ENCODE measurements around the gene AVP.

The AVP gene

DNA sequence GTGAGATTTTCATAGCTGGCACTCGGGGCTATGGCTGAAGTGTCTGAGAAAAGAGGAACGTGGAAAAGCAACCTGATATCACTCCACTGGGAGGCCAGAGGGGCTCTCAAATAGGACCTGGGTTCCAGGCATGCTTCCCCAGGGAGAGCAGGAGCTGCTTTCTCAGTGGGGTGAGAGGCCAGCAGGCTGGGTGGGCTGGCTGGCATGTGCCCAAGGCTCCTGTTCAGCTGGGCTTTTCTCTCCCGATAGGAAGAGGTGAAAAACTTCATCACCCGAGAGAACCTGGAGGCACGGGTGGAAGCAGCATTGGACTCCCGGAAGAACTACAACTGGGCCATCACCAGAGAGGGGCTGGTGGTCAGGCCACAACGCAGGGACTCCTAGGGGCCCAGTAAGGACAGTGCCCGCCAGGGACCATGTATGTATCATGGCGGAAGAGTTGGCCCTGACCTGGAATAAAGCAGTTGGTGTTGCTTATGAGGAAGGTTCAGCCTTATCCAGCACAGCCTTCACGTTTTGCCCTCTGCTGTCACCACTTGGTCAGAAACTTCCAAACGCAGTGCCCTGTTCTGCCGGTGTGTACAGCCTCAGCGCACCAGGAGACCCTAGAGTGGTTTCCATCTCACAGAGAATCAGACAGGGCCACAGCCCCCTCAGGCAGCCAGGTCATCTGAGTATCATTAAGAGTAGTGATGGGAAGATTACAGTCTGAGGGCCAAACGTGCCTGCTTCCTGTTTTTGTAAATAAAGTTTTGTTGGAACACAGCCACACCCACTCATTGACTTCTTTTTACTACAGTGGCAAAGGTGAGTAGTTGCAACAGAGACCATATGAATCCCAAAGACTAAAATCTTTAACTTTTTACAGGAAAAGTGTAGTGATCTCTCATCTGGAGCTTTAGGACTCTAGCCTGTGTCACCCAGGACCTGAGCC lies 36.8 kb downstream of the AVP start:
- no peak for DNase-seq

DNA sequence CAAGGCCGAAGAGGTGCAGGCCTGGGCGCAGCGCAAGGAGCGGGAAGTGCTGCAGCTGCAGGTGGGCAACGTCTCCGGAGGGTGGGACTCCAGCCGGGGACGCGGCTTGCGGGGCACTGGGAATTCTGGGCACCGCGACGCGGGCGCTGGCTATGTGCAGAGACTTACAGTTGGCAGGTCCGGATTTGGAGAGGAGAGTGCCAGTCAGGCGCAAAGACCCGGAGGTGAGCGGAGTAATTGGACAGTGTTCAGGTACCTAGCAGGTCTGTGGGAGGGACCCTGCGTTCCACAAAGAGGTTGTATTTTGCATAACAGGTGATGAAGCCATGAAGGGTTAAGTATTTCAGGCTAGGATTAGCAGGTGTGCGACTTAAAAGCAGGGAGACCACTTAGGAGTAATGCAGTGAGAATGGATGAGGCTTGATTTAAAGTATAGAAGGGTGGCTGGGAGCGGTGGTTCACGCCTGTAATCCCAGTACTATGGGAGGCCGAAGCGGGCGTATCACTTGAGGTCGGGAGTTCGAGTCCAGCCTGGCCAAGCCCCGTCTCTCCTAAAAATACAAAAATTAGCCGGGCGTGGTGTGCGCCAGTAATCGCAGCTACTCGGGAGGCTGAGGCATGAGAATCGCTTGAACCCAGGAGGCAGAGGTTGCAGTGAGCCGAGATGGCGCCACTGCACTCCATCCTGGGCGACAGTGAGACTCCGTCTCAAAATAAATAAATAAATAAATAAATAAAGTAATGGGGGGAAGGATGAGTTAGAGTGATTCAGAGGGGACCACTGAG lies 37.7 kb downstream of the AVP start:
- no peak for DNase-seq

- peak; percentile 63 for DNase-seq
Observed at GRCh38 chr20:3045816-3046676, 38.5 kb downstream of the AVP start, which contains the start of gene MRPS26. TSS of gene MRPS26 (plus strand) at chr20:3046052. CDS start at chr20:3046069, 17 bp downstream.

- peak; percentile 28 for DNase-seq
Observed at GRCh38 chr20:3045042-3045815, 39.3 kb downstream of the AVP start.

- DNase-seq, result no peak
Observed at GRCh38 chr20:3044336-3044965, 40.1 kb downstream of the AVP start.

DNA sequence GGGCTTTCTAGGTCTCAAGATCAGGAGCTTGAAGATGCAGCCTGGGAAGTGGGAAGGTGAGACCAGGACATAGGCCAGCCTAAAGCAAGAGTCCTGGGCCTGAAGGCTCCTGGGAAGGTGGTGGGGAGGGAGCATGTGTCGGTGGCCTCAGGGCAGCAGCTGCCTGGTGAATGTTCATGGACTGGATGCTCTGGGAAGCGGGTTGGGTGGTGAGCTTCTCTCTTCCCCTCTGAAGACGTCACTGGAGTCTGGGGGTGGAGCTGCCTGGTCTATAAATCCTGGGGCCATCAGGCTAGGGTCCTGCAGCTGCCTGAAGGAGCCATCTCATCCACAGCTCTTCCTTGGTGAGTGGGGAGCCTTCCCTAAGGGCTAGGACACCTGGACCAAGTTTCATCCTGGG lies 41.2 kb downstream of the AVP start, which contains the start of gene GNRH2:
TSS of gene GNRH2 (plus strand) at position 301 of the 400 bp plus-strand sequence. CDS start 793 bp downstream, outside the sequence.
- DNase-seq, result no peak

GRCh38 chr20:3042625-3043024 lies 41.9 kb downstream of the AVP start:
- no peak for DNase-seq

- DNase-seq, result no peak
Observed at GRCh38 chr20:3041854-3042409, 42.6 kb downstream of the AVP start.

DNA sequence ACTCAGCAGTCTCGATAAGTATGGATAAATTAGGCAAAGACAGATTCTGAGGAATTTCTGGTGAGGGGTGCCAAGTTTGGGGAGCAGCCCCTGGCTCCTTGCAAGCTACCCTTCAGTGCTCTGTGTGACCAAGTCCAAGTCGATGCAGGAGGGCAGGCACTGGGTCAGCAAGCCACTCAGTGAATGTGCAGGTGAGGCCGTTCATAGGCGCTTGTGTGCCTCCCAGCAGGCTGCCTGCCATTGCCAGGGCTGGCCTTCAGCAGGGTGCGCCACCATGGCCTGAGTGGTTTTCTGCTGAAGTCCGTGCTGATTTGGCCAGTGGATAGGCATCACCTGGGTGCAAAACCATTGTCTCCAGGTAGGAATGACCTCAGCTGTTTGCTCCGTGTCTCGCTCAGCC lies 44.4 kb downstream of the AVP start:
- DNase-seq, result no peak

GRCh38 chr20:3039426-3039825 lies 45.1 kb downstream of the AVP start:
- DNase-seq, result no peak

DNA sequence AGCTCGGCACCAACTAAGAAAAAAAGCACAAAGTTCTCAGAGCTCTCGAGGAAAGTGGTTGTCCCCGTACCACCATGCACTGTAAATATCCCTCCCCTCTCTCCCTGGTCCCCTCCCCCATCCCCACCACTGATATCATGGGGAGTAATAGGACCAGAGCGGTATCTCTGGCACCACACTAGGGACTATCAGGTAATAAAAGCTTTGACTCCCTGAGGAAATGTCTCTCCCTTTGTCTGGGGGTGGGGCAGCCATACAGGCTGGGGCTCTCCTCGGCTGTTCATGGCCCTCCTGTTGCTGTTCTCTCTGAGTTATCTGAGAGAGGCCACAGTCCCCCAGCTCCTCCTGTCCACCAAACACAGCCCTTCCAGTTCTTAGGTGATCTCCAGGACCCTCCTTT lies 46.1 kb downstream of the AVP start:
- DNase-seq, result no peak

DNA sequence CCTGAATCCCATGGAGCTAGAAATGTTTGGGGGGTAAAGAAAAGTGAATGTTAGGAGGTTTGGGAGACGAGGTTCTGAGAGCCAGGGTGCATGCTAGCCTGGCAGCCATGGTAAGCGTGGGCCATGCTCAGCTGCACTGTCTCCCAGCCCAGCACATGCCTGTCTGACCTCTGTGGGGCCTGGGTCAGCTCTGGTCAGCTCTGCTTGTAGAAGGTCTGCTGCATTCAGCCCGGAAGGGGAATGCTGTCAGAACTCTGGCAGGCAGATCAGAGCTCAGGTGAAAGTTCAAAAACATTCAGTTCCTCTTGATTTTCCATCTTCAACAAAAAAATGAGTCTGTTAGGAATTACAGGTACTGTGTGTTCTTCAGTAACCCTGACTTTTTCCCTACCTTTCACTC lies 46.9 kb downstream of the AVP start:
- no peak for DNase-seq

DNA sequence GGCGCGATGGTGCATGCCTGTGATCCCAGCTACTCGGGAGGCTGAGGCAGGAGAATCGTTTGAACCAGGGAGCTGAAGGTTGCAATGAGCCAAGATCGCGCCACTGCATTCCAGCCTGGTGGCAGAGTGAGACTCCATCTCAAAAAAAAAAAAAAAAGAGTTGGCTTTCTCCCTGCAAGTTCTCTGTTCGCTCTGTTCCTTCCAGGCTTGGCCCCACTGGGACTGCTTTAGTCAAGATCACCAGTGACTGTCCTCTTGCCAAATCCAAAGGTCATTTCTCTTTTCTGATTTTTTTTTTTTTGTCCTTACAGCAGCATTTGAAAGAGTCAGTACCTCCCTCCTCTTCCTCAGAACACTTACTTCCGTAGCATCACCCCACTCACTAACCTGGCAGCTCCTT lies 51.9 kb downstream of the AVP start:
- no peak for DNase-seq

All from T-helper 9 cell (primary cell).